COLO829 (cell line): Measurements from ENCODE around the gene DNASE1.
"Not testable (repeated sequence)": the region's sequence is repeated elsewhere in the genome, so short reads cannot be mapped to it uniquely, and the experiment has no call there.

Source experiments
- DNase-seq: peaks from one replicate; pipeline ENCODE4 v3.0.0; 2012; ENCODE audit warnings: low spot score

DNASE1 gene

DNA sequence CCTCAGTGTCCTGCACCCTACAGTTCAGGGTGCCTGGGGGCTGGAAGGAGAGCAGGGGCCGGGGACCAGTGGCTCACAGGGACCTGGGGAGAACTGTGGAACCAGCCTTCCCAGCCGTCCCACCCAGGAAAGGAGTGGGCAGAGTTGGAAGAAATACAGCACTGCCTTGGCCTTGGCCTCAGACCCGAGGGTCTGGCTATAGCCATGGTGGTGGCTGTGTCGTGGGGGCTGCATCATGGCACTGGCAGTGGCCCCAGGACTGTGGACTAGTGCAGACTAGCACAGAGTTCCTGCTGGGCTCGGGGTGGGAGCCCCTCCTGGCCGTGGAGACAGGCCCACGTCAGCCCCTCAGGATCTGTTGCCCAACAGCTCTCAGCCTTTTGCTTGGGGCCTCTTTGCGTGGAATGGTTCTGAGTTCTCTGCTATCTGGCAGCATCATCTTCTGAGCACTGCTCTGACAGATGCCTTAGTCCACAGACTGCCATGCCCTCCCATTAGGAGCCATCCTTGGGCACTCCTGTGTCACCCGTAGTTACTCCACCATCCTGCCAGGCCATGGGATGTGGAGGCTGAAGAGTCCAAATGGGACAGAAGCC lies 12.6 kb upstream of the DNASE1 start:
- no peak for DNase-seq

DNA sequence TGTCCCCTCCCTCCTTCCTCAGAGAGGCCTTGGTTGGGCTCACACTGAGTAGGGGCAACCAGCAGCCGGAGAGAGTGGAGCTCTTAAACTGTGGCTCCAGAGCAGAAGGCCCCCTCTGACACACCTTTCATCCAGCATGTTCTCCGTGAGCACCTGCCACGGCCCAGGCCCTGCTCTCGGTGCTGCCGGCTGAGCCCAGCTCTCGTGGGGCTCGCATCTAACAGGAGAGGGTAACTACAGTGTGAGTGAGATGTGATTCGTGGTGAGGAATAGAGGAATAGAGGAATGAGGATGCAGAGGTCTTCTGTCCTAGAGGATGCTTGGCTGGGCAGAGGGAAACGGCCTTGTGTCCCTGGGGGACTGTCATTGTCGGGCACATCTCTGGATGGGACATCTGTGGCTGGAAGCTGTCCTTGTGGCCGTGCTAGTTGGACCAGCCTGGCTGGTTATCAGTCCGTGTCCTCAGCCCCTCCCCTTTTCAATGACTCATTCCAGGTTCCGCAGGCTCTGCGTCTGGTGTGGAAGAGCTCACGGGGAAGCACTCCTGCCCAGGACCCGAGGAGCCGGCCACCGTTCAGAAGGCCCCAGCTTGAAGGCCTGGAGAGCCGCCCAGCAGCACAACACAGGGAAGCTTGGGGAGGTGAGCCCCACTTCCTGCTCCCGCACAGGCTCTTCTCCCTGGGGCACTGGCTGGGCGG lies 11.9 kb upstream of the DNASE1 start:
- DNase-seq = no peak

DNA sequence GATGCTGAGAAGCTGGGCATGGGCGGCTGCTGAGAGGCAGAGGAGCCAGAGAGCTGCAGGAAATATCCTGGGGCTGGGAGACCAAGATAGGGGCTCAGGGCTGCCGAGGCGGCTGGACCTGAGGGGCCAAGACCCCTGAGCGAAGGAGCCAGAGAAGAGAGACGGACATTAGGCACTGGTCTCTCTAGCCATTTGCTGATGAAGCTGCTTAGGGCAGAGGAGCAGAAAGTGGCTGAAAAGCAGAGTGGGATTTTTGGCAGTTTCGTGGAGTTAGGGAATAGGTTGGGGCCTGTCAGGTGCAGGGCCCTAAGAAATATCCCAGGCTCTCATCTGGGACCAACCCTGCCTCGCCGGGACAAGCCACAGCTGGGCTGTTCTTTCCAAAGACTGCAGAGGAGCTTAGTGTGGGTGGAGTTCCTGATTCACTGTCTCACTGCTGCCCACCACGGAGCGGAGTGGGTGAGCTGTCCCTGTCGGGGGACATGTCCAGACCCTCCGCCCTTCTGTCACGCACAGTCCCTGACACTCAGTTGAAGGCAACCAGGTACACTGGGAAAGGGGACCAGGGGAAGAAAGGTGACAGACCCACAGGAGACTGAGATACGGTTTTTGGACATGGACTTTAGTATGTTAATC lies 11.3 kb upstream of the DNASE1 start:
- no peak for DNase-seq

DNA sequence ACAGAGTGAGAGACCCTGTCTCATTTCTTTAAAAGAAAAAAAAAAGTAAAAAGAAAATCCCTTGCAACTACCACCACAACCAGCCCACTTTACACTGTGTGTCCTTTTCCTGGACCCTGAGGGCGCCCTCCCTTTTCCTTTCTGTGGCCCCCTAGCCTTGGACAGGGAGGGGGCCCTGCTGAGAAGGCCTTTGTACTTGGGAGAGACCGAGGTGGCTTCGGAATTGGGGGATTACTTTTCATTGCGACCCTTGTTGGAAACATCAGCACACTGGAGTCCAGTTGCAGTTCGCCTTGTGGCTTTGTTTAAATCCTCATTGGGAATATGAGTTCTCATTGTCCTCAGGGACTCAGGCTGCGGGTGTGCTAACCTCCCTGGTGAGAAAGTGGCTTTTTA lies 9.4 kb upstream of the DNASE1 start:
- no peak for DNase-seq

DNA sequence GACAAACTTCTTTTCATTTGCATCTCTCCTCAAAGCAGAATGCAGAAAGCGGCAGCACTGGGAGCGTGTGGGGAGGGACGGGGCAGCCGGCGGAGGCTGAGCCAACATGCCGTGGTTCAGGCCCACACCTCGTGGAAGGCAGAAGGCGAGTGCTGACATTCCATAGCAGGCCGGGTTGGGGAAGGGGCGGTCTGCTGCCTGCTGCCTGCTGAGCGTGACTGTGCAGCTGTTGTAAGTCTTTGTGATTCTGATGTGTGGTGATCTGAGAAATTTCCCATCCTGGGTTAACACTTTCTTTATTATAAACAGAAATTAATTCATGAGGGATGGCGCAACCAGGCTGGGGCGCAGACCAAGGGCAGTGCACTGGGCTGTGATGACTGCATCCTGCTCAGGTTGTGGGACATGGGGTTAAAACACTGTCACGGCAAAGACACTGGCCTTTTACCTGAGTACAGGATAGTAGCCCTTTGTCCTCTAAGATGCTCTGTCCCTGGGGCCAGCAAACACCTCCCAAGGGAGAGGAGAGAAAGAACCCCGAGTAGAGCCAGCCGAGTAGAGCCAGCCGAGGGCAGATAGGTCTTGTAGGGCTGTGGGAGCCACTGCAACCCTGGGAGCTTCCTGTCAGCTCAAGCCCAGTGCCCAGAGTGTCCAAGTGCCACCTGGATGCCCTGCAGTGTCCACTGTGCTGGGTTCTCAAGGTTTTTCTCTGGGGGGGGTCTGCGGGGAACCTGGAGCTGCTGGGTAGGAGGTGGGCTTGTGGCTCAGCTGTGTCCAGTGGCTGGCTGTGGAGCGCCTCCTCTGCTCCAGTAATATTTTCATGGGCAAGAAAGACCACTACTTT lies 8.8 kb upstream of the DNASE1 start:
- no peak for DNase-seq

DNA sequence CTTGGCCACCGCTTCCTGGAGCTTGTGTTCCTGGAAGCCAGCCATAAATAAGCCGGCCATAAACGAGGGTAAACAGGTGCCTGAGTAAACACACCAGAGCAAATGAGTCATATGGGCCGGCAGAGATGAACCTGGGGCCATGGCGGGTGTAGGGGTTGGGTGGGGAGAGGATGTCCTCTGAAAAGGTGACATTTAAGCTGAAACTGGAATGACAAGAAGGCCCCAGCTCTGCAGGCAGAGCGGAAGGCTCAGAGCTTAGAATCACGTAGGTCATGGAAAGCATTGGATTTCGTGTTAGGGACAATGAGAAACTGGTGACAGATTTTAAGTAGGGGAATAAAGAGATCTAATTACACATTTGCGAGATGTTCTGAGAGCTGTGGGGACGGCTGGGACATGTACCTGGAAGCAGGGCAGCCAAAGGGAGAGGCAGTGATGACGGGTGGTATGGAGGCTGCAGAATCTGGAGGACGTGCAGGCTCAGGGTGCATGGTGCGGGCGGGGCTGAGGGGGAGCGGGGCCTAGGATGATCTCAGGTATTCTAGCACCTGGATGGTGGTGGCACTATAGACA lies 8.1 kb upstream of the DNASE1 start:
- DNase-seq = no peak

DNA sequence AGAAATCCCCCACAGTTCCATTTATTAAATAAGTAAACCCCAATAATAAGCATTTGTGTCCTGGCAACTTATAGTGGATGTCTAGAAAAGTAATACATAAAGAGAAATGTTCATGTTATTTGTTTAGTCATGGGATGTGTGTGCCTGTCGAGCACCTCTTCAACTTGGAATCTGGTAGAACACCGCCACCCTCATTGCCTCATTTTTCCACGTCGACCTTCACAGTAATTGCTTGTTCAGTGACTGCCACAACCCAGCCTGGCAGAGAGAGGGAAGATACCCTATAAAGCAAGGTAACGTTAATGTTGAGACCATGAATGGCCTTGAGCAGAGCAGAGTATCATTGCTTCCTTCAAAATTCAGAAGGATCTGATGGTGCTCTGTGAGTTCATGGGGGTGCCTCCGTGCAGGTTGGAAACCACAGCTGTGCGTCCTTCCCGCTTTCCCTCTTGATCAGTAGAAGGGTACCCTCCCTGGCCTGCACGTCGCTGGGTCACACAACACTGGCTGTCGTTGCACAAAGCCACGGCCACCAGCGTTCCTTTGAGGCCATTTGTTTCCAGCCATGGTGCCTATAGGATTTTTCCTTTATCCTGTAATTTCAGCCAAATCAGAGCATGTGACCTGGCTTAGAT lies 3.7 kb upstream of the DNASE1 start:
- DNase-seq = no peak

DNA sequence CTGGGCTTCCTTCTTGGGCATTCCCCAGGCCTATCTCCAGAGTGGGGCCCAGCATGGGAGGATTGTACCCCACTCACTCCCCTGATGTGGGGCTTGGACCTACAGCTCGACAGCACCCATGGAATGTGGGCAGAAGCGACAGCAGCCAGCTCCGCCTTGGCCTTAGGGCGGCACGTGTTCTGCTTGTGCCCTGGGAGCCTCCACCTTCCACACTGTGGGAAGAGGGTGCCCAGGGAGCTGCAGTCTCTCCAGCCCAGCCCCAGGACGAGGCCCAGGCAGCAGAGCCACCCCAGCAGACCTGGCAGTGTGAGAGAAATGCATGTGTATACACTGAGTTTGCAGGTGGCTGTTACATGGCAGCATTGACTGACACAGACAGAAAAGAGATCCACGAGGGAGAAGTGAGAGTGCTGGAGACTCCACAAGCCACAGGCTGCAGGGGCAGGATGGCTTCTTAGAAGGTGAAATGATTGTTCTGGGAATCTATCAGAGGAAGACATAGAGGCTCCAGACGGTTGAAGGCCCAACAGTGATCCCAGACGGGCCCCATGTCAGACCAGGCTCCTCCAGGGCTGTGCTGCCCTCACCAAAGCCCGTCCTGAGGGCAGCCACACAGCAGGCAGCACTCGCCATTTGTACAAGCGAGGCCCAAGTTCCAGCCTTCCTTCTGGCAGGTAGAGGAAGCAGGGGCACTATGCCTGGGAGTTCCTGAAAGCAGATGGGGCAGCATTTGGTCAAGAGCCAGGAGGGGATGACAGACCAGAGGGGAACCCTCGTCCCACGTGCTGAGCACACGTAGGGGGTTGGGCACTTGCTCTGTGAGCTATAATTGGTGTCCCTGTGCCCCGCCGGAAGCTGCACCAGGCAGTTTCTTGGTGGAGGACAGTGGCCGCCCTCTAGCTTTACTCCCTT lies 2.8 kb upstream of the DNASE1 start:
- DNase-seq = no peak

DNA sequence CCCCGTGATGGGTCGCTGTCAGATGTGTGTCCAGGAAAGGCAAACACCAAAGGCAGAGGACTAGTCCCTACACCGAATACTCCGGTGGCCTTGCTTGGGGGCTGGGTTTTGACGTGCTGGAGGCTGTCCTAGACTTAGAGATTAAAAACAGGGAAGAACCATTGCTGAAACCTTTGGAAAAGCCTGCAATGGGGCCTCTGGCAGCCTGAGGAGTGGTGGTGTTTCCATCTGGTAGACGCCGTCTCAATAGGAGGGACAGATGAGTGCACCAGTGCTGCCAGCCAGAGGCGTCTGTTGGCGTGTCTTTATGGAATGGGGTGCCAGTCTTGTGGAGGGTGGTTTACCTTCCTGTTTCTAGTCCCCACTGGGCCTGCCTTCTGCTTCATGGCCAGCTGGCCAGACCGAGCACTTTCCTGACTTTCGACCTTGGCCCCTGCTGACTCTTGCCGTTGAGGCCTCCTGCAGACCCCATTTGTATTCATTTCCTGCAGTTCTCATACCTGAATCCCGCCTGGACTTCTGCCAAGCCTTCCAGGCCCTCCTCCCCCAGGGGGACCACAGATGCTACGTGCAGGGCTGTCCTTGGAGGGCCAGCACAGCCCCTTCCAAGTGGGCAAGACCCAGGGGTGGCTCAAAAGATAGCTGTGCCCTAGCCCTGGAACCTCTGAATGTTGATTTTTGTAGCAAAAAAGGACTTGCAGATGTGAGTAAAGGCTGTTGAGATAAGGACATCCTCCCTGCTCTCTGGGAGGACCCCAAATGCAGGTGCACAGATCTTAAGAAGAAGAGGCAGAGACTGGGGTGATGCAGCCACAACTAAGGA lies 1.9 kb upstream of the DNASE1 start:
- DNase-seq = no peak

DNA sequence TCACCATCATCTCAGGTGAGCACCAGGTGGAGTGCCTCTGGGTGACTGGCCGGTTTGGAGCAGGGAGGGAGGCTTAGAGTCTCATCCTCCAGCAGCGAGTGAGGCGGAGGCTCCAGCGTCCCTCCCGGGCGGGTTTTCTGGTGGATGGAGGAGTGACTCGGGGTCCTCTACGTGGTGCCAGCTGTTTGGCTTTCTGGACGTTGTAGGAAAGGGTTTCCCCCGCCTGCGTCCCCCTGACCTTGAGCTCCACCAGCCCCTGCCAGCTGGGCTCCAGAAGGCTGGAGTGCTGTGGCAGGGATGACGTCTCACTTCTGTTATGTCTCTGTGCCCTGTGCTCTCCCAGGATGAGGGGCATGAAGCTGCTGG lies 522 bp downstream of the DNASE1 start:
- DNase-seq = no peak

DNA sequence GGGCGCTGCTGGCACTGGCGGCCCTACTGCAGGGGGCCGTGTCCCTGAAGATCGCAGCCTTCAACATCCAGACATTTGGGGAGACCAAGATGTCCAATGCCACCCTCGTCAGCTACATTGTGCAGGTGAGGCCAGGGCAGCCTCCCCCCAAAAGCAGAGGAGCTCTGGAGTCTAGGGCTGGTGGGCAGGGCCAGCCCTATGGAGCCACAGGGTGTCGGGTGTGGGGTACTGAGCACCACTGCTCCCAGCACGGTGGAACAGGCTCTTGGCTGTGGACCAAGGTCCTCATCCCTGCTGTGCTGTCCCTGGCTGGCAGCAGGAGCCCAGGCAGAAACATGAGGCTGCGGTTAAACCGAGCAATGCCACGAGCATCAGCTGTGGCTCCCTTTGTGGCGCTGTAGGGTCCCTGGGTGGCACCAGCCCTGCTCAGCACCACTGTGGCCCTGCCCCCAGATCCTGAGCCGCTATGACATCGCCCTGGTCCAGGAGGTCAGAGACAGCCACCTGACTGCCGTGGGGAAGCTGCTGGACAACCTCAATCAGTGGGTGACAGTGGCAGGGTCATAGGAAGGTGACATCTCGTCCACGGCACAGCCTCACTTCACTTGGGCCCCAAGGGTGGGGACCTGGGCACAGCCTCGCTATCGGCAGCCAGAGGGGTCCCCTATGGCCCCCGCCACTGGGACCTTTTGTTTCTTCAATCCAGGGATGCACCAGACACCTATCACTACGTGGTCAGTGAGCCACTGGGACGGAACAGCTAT lies 1.1 kb downstream of the DNASE1 start:
- no peak for DNase-seq

DNA sequence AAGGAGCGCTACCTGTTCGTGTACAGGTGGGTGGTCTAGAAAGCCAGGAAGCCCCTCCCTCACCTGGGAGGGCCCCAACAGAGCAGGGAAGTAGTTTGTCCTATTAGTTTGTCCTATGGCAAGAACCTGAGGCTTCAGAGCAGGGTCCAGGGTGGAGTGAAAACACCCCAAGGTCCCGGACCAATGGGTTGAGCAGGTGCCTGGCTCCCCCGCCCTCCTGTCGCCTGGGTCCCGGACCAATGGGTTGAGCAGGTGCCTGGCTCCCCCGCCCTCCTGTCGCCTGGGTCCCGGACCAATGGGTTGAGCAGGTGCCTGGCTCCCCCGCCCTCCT lies 1.6 kb downstream of the DNASE1 start:
- DNase-seq = not testable (repeated sequence)

DNA sequence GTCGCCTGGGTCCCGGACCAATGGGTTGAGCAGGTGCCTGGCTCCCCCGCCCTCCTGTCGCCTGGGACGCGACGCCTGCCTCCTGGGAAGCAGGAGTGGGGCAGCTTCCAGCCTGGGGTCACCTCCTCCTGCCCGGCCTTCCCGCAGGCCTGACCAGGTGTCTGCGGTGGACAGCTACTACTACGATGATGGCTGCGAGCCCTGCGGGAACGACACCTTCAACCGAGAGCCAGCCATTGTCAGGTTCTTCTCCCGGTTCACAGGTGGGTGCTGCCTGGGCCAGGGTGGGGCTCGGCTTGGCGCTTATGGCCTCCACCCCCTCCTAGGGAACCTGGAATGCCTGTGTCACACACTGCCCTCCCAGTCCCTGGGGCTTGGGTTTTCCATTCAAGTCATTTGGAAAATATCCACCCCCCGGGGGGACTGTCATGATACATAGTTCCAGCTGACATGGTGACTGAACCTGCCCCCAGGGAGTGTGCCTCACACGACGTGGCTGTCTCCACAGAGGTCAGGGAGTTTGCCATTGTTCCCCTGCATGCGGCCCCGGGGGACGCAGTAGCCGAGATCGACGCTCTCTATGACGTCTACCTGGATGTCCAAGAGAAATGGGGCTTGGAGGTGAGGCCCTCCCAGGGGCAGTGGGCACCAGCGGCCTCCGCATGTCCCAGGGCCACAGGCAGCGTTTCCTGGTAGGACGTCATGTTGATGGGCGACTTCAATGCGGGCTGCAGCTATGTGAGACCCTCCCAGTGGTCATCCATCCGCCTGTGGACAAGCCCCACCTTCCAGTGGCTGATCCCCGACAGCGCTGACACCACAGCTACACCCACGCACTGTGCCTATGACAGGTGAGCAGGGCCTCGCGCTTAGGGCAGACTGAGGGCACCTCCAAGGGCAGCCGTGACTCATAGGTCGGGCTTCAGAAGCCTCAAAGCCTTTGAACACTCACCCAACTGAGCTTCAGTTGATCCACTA lies 2.3 kb downstream of the DNASE1 start:
- no peak for DNase-seq

DNA sequence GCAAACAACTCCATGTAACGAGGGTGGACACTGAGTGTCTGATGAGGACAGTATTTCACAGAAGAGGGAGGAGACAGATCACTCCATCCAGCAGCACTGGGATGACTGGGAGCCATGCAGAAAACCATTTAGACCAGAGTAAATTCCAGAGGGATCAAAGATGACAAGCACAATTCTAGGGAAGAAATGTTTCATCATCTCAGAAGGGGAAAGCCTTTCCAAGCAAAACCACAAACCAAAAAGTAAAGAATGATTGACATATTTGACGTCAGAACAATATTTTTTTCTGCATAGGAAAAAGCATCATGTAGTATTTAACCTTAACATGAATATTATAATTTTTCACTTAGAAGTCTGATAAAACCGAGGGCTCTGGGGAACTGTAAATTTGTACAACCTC lies 4.8 kb downstream of the DNASE1 start:
- no peak for DNase-seq

DNA sequence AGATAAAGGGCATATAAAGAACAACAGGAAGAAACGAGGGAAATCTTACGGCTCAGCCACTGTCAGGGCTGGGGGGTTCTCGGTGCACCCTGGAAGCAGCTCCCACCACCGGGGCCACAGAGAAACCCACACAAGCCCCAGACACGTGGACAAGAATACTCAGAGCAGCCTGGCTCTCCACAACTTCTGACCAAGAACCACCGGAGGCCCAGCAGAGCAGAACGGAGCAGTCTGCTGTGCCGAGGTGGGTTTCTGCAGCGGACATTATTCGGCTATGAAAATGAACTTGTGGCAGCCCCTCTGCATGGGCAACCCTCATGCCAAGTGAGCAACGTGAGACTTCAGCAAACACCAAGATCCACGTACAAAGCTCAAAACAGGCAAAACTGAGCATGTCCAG lies 6.8 kb downstream of the DNASE1 start:
- DNase-seq = no peak

DNA sequence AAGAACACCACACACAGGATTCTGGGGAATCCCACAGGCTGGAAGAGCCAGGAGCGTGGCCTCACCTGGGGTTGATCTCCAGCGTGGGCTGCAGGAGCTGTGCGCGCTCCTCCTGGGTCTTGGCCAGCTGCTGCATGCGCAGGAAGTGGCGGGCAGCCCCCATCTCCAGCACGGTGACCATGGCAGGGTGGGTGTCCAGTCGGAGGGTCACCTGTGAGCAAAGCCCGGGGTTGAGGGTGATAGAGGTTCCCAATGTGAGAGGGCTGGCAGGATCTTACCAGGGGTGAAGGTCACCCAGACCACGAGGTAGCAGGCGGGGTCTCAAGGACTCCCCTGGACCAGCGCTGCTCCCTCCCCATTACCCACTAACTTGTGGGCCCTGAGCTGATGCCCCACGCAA lies 7.4 kb downstream of the DNASE1 start:
- no peak for DNase-seq

DNA sequence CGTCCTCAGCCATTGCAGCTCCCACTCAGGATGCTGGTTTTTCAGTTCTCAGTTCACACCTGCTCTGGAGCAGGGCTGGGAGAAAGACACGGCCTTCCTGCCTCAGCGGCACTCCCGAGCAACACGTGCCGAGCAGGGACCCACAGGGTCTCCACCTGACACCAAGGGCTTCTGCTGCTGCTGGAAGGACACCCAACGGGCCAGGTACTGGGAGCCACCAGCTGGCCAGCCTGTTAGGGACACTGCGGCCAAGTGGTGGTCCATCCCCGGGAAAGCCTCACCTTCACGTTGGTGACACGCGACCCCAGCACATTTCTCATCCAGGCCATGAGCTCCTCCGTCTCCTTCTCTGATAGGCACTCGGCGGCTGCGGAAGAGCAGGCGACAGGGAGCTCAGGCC lies 8.1 kb downstream of the DNASE1 start:
- DNase-seq = no peak

DNA sequence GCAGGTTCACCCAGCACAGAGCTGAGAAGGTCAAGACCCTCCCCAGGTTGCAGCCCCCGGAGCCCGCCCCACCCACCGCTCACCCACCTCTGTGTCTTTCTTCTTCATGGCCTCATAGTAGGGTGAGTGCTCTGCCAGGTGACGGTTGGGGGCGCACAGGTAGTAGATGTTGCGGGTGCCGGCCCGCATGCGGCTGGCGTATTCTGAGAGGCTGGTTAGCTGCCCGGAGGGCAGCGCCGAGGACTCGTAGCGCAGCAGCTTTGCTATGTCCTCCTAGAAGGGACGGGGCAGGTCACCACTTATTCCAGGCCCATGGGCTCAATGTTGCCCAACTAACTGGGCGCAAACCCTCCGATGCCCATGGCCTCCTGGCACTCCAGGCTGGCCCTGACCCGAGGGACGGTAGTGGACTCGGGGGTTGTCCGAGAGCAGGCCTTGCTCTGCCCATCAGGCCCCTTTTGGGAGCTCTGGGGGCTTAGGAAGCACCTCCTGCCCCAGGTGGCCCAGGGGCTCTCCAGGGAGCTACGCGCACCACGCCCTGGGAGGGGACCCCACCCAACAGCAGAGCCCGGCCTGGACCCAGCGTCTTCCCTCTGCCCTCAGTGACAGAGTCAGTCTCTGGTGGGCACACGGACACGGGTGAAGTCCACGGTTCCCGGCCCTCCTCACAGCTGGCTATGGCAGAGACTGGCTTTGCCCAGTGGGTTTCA lies 9.9 kb downstream of the DNASE1 start:
- DNase-seq = no peak
